GM23338 (cell line): Measurements from ENCODE around the gene TRIM54. TPM values are rescaled to one million over a fixed set of nuclear protein-coding genes. Genes with fewer than 3 reads are reported as not detected.

Experiments
- ATAC-seq: fragments of 200-7000 bp; cut with Tn5 transposase; 3 replicates; pipeline ENCODE4 v1.9.1; 2020
- DNase-seq: peaks from one replicate; pipeline ENCODE4 v3.0.0-alpha.2; 2015; ENCODE audit warnings: low spot score
- H2AFZ ChIP-seq: fragments of 200-600 bp; sonication (generic); 2 replicates; pipeline ENCODE4 v1.8.0; 2016; ENCODE audit warnings: antibody characterized with exemption, mild to moderate bottlenecking, moderate library complexity
- H3F3A ChIP-seq: fragments of 200-600 bp; sonication (generic); replicated peaks from 2 replicates; pipeline ENCODE4 v1.8.0; 2017; ENCODE audit warnings: antibody characterized with exemption, mixed run types, low read depth
- H3K27ac ChIP-seq: fragments of 200-600 bp; sonication (generic); 2 replicates; pipeline ENCODE4 v1.6.1; 2016; ENCODE audit warnings: low read depth
- H3K27me3 ChIP-seq: fragments of 200-600 bp; sonication (generic); 2 replicates; pipeline ENCODE4 v1.8.0; 2016; ENCODE audit warnings: mild to moderate bottlenecking, mixed run types, moderate library complexity; ENCODE audit not compliant: insufficient read depth
- H3K36me3 ChIP-seq: fragments of 200-600 bp; sonication (generic); 2 replicates; pipeline ENCODE4 v1.8.0; 2016; ENCODE audit warnings: mild to moderate bottlenecking; ENCODE audit not compliant: insufficient read depth
- H3K4me1 ChIP-seq: fragments of 200-600 bp; sonication (generic); 2 replicates; pipeline ENCODE4 v1.8.0; 2016; ENCODE audit warnings: mild to moderate bottlenecking, moderate library complexity; ENCODE audit not compliant: insufficient read depth
- H3K4me2 ChIP-seq: fragments of 200-600 bp; sonication (generic); 2 replicates; pipeline ENCODE4 v1.7.1; 2017; ENCODE audit warnings: mixed run types
- H3K4me3 ChIP-seq: fragments of 200-600 bp; sonication (generic); 2 replicates; pipeline ENCODE4 v1.6.1; 2016; ENCODE audit warnings: mixed run types
- H3K79me2 ChIP-seq: fragments of 200-600 bp; sonication (generic); replicated peaks from 2 replicates; pipeline ENCODE4 v1.8.0; 2017; ENCODE audit warnings: mild to moderate bottlenecking; ENCODE audit not compliant: insufficient read depth
- H3K9me2 ChIP-seq: fragments of 200-600 bp; sonication (generic); 2 replicates; pipeline ENCODE4 v1.8.0; 2017; ENCODE audit not compliant: insufficient read depth
- H4K20me1 ChIP-seq: fragments of 200-600 bp; sonication (generic); replicated peaks from 2 replicates; pipeline ENCODE4 v1.8.0; 2017; ENCODE audit warnings: mild to moderate bottlenecking; ENCODE audit not compliant: insufficient read depth
- H3K27ac Mint-ChIP-seq: 2 replicates; pipeline ENCODE4 v1.8.0; 2020; ENCODE audit warnings: inconsistent platforms, mild to moderate bottlenecking, moderate library complexity, mixed read lengths
- H3K27me3 Mint-ChIP-seq: 3 replicates; pipeline ENCODE4 v1.8.0; 2022; ENCODE audit warnings: low read depth, mild to moderate bottlenecking, moderate library complexity, mixed read lengths, inconsistent platforms; ENCODE audit not compliant: insufficient read depth, poor library complexity
- H3K36me3 Mint-ChIP-seq: 3 replicates; pipeline ENCODE4 v1.8.0; 2021; ENCODE audit warnings: low read depth, mild to moderate bottlenecking, inconsistent platforms, moderate library complexity, mixed read lengths
- H3K4me1 Mint-ChIP-seq: 3 replicates; pipeline ENCODE4 v1.8.0; 2020; ENCODE audit warnings: mild to moderate bottlenecking, inconsistent platforms, mixed read lengths
- H3K4me3 Mint-ChIP-seq: 3 replicates; pipeline ENCODE4 v1.8.0; 2021; ENCODE audit warnings: moderate library complexity, mild to moderate bottlenecking, inconsistent platforms, mixed read lengths
- H3K9me3 Mint-ChIP-seq: 3 replicates; pipeline ENCODE4 v1.8.0; 2020; ENCODE audit warnings: moderate library complexity, mild to moderate bottlenecking, inconsistent platforms, mixed read lengths
- EZH2 ChIP-seq: fragments of 200-600 bp; sonication (generic); IDR thresholded peaks from one replicate; pipeline ENCODE4 v1.8.0; 2017; ENCODE audit warnings: antibody characterized with exemption, mild to moderate bottlenecking, low read depth; ENCODE audit not compliant: unreplicated experiment
- ZNF114 ChIP-seq: fragments of 250-450 bp; sonication (Bioruptor Pico); IDR thresholded peaks from 2 replicates; pipeline ENCODE4 v1.5.0; 2020; ENCODE audit warnings: mild to moderate bottlenecking, moderate library complexity
- ZNF331 ChIP-seq: fragments of 250-450 bp; sonication (Bioruptor Pico); IDR thresholded peaks from 2 replicates; pipeline ENCODE4 v1.5.0; 2020; ENCODE audit warnings: low read depth, mild to moderate bottlenecking, moderate library complexity
- polyA plus RNA-seq: library from polyadenylated mRNA; unstranded; fragments of >200 nt; fragmentation: Nextera tagmentation; extraction: Ambion mirVana; gene quantifications from 2 replicates; pipeline ENCODE4 v1.2.1, GENCODE V29; 2016
- total RNA-seq: library from RNA; depleted of rRNA; stranded (reverse); fragments of >200 nt; shearing (Covaris generic); gene quantifications from 2 replicates; pipeline ENCODE4 v1.2.3, GENCODE V29; 2014
- TF ChIP-seq, protein P1 (sequence below): fragments of 250-450 bp; sonication (Bioruptor Pico); IDR thresholded peaks from 2 replicates; pipeline ENCODE4 v1.5.0; 2020; ENCODE audit warnings: mild to moderate bottlenecking, moderate library complexity
- TF ChIP-seq, protein P2 (sequence below): IDR thresholded peaks from one replicate; pipeline ENCODE4 v1.6.1; 2018; ENCODE audit warnings: antibody characterized with exemption; ENCODE audit not compliant: unreplicated experiment
- TF ChIP-seq, protein P3 (sequence below): IDR thresholded peaks from 2 replicates; pipeline ENCODE4 v1.6.1; 2016; ENCODE audit warnings: antibody characterized with exemption
- TF ChIP-seq, protein P4 (sequence below), 2 experiments: fragments of 200-600 bp in 1 of 2; sonication (generic) in 1 of 2; conservative IDR thresholded peaks; 2 replicates each; pipeline versions ENCODE4 v1.5.1 to v1.6.1; 2016 to 2017; ENCODE audit warnings: antibody characterized with exemption in 2 of 2, low read depth in 2 of 2, mild to moderate bottlenecking in 2 of 2, moderate library complexity in 1 of 2

The TRIM54 gene
- total and polyA plus RNA-seq, 2 experiments from 2014 or later = 1.6 to 3.3 TPM

DNA sequence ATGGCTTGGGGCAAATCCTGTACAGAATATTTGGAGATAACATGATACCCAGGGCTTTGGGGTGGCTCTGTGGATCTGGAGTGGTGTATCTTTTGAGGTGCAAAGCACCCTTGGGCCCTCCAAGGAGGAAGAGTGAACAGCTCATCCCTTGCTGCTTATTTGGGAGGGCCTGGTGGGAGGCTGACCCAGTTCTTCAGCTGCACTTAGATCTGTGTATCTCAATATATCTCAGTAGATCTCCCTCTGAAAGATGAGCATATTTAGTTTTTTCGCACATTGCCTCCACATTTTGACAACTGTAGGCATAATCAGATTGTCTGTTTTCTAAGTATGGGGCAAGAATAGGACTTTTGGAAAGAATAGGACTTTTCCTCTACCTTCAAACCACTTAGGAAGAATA lies 2.8 kb downstream of the TRIM54 start:
- no peak overlapping the region for H3K4me3 ChIP-seq
- H3K27ac Mint-ChIP-seq = no peak overlapping the region
- no peak overlapping the region for H3K4me2 ChIP-seq
- peaks cover 4% of the 10 kb centered on the region; the same call in 1 of the 2 replicates for H3K9me2 ChIP-seq
- H3K4me1 Mint-ChIP-seq = peaks cover 44% of the 10 kb centered on the region
- no peaks in the 10 kb centered on the region for H3K36me3 ChIP-seq
- DNase-seq (no peak), ATAC-seq (no peak)
- H3K4me1 ChIP-seq = peaks cover 27% of the 10 kb centered on the region
- H3K4me3 Mint-ChIP-seq = no peak overlapping the region
- peaks cover 13% of the 10 kb centered on the region for H3F3A ChIP-seq
- H3K27me3 ChIP-seq = no peaks in the 10 kb centered on the region
- no peak overlapping the region for H2AFZ ChIP-seq
- no peaks in the 10 kb centered on the region for H3K79me2 ChIP-seq
- H3K9me3 Mint-ChIP-seq = no peaks in the 10 kb centered on the region
- no peaks in the 10 kb centered on the region for H4K20me1 ChIP-seq
- no peaks in the 10 kb centered on the region for H3K36me3 Mint-ChIP-seq
- TF ChIP-seq, protein P1, sequence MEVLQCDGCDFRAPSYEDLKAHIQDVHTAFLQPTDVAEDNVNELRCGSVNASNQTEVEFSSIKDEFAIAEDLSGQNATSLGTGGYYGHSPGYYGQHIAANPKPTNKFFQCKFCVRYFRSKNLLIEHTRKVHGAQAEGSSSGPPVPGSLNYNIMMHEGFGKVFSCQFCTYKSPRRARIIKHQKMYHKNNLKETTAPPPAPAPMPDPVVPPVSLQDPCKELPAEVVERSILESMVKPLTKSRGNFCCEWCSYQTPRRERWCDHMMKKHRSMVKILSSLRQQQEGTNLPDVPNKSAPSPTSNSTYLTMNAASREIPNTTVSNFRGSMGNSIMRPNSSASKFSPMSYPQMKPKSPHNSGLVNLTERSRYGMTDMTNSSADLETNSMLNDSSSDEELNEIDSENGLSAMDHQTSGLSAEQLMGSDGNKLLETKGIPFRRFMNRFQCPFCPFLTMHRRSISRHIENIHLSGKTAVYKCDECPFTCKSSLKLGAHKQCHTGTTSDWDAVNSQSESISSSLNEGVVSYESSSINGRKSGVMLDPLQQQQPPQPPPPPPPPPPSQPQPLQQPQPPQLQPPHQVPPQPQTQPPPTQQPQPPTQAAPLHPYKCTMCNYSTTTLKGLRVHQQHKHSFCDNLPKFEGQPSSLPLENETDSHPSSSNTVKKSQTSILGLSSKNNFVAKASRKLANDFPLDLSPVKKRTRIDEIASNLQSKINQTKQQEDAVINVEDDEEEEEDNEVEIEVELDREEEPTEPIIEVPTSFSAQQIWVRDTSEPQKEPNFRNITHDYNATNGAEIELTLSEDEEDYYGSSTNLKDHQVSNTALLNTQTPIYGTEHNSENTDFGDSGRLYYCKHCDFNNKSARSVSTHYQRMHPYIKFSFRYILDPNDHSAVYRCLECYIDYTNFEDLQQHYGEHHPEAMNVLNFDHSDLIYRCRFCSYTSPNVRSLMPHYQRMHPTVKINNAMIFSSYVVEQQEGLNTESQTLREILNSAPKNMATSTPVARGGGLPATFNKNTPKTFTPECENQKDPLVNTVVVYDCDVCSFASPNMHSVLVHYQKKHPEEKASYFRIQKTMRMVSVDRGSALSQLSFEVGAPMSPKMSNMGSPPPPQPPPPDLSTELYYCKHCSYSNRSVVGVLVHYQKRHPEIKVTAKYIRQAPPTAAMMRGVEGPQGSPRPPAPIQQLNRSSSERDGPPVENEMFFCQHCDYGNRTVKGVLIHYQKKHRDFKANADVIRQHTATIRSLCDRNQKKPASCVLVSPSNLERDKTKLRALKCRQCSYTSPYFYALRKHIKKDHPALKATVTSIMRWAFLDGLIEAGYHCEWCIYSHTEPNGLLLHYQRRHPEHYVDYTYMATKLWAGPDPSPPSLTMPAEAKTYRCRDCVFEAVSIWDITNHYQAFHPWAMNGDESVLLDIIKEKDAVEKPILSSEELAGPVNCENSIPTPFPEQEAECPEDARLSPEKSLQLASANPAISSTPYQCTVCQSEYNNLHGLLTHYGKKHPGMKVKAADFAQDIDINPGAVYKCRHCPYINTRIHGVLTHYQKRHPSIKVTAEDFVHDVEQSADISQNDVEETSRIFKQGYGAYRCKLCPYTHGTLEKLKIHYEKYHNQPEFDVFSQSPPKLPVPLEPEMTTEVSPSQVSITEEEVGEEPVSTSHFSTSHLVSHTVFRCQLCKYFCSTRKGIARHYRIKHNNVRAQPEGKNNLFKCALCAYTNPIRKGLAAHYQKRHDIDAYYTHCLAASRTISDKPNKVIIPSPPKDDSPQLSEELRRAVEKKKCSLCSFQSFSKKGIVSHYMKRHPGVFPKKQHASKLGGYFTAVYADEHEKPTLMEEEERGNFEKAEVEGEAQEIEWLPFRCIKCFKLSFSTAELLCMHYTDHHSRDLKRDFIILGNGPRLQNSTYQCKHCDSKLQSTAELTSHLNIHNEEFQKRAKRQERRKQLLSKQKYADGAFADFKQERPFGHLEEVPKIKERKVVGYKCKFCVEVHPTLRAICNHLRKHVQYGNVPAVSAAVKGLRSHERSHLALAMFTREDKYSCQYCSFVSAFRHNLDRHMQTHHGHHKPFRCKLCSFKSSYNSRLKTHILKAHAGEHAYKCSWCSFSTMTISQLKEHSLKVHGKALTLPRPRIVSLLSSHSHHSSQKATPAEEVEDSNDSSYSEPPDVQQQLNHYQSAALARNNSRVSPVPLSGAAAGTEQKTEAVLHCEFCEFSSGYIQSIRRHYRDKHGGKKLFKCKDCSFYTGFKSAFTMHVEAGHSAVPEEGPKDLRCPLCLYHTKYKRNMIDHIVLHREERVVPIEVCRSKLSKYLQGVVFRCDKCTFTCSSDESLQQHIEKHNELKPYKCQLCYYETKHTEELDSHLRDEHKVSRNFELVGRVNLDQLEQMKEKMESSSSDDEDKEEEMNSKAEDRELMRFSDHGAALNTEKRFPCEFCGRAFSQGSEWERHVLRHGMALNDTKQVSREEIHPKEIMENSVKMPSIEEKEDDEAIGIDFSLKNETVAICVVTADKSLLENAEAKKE (CRISPR knock-in tag) = no peak
- TF ChIP-seq EZH2 = no peak
- TF ChIP-seq, protein P2, sequence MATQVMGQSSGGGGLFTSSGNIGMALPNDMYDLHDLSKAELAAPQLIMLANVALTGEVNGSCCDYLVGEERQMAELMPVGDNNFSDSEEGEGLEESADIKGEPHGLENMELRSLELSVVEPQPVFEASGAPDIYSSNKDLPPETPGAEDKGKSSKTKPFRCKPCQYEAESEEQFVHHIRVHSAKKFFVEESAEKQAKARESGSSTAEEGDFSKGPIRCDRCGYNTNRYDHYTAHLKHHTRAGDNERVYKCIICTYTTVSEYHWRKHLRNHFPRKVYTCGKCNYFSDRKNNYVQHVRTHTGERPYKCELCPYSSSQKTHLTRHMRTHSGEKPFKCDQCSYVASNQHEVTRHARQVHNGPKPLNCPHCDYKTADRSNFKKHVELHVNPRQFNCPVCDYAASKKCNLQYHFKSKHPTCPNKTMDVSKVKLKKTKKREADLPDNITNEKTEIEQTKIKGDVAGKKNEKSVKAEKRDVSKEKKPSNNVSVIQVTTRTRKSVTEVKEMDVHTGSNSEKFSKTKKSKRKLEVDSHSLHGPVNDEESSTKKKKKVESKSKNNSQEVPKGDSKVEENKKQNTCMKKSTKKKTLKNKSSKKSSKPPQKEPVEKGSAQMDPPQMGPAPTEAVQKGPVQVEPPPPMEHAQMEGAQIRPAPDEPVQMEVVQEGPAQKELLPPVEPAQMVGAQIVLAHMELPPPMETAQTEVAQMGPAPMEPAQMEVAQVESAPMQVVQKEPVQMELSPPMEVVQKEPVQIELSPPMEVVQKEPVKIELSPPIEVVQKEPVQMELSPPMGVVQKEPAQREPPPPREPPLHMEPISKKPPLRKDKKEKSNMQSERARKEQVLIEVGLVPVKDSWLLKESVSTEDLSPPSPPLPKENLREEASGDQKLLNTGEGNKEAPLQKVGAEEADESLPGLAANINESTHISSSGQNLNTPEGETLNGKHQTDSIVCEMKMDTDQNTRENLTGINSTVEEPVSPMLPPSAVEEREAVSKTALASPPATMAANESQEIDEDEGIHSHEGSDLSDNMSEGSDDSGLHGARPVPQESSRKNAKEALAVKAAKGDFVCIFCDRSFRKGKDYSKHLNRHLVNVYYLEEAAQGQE = no peak
- no peak for TF ChIP-seq ZNF114
- TF ChIP-seq, protein P3, sequence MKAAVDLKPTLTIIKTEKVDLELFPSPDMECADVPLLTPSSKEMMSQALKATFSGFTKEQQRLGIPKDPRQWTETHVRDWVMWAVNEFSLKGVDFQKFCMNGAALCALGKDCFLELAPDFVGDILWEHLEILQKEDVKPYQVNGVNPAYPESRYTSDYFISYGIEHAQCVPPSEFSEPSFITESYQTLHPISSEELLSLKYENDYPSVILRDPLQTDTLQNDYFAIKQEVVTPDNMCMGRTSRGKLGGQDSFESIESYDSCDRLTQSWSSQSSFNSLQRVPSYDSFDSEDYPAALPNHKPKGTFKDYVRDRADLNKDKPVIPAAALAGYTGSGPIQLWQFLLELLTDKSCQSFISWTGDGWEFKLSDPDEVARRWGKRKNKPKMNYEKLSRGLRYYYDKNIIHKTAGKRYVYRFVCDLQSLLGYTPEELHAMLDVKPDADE = no peak
- TF ChIP-seq ZNF331 (CRISPR knock-in tag) = no peak
- TF ChIP-seq, protein P4, sequence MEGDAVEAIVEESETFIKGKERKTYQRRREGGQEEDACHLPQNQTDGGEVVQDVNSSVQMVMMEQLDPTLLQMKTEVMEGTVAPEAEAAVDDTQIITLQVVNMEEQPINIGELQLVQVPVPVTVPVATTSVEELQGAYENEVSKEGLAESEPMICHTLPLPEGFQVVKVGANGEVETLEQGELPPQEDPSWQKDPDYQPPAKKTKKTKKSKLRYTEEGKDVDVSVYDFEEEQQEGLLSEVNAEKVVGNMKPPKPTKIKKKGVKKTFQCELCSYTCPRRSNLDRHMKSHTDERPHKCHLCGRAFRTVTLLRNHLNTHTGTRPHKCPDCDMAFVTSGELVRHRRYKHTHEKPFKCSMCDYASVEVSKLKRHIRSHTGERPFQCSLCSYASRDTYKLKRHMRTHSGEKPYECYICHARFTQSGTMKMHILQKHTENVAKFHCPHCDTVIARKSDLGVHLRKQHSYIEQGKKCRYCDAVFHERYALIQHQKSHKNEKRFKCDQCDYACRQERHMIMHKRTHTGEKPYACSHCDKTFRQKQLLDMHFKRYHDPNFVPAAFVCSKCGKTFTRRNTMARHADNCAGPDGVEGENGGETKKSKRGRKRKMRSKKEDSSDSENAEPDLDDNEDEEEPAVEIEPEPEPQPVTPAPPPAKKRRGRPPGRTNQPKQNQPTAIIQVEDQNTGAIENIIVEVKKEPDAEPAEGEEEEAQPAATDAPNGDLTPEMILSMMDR (conservative IDR thresholded peaks at IDR 0.05; ENCODE audit: low read depth in 2 of 2) = no peak
- peaks cover 17% of the 10 kb centered on the region for H3K27me3 Mint-ChIP-seq
- no peak overlapping the region for H3K27ac ChIP-seq
